Transverse colon (tissue), 4 donors: ENCODE measurements around the gene TMEM72. TPM values are rescaled to one million over a fixed set of nuclear protein-coding genes. Genes with fewer than 3 reads are reported as not detected.

Experiments
- DNase-seq: peaks from one replicate; pipeline ENCODE4 v3.0.0-alpha.2; 2019
- H3K27ac ChIP-seq, 4 donors: fragments of 200-600 bp; sonication (generic); 2 replicates each; pipeline ENCODE4 v1.5.1; 2016 to 2018; ENCODE audit warnings: inconsistent platforms in 4 of 4
- H3K27me3 ChIP-seq: fragments of 200-600 bp; sonication (generic); 2 replicates; pipeline ENCODE4 v1.5.1; 2017; ENCODE audit warnings: inconsistent platforms
- H3K36me3 ChIP-seq, 4 donors: fragments of 200-600 bp; sonication (generic); 2 replicates each; pipeline ENCODE4 v1.5.1; 2017 to 2019; ENCODE audit warnings: inconsistent platforms in 4 of 4
- H3K4me1 ChIP-seq, 4 donors: fragments of 200-600 bp; sonication (generic); 2 replicates each; pipeline ENCODE4 v1.5.1; 2017 to 2020; ENCODE audit warnings: inconsistent platforms in 4 of 4
- H3K4me3 ChIP-seq, 4 donors: fragments of 200-600 bp; sonication (generic); 1 replicate in 1 of 4; 2 replicates in 3 of 4; pipeline versions ENCODE4 v1.5.1 to v1.6.1; 2017 to 2019; ENCODE audit warnings: inconsistent platforms in 4 of 4
- H3K9me3 ChIP-seq, 2 donors: fragments of 200-600 bp; sonication (generic); 2 replicates each; pipeline ENCODE4 v1.5.1; 2017 to 2019; ENCODE audit warnings: inconsistent platforms in 2 of 2
- CTCF ChIP-seq, 5 experiments: fragments of 200-600 bp in 3 of 5; fragments of 450-650 bp in 2 of 5; sonication (generic) in 3 of 5; IDR thresholded peaks; 1 replicate in 2 of 5; 2 replicates in 3 of 5; pipeline ENCODE4 v1.5.1; 2016 to 2017; ENCODE audit warnings: antibody characterized with exemption in 5 of 5, inconsistent platforms in 3 of 5, mild to moderate bottlenecking in 2 of 5, moderate library complexity in 1 of 5
- EP300 ChIP-seq: sonication (generic); formaldehyde crosslinking; IDR thresholded peaks from one replicate; pipeline ENCODE4 v1.6.1; 2017; ENCODE audit warnings: antibody characterized with exemption, low read depth
- POLR2A ChIP-seq: fragments of 450-650 bp; IDR thresholded peaks from one replicate; pipeline ENCODE4 v1.6.1; 2016; ENCODE audit warnings: antibody characterized with exemption, mild to moderate bottlenecking, moderate library complexity
- POLR2AphosphoS5 ChIP-seq, 3 donors: sonication (generic); formaldehyde crosslinking; IDR thresholded peaks; one replicate each; pipeline ENCODE4 v1.6.1; 2016; ENCODE audit warnings: antibody characterized with exemption in 3 of 3
- WGBS, 2 donors: methylation state at CpG; one replicate each; pipeline ENCODE4 v1.1.5; 2018; ENCODE audit warnings: low coverage in 1 of 2; 5-methylcytosine and 5-hydroxymethylcytosine counted together
- in situ Hi-C, 4 donors: fragments of 200-750 bp; cut with MboI; loops; one replicate each; pipeline versions ENCODE4 v1.15.0 to v1.15.1; 2017; ENCODE audit warnings: low sequenced_read_pairs in 3 of 4, low pct_ligation_motif_present in 1 of 4, low pct_unique_long_range_greater_than_20kb in 1 of 4
- intact Hi-C: fragments of 100-400 bp; cut with DNase I; formaldehyde crosslinking; loops from one replicate; pipeline ENCODE4 v1.15.1; 2023; ENCODE audit warnings: low total_unique reads
- total RNA-seq, 4 donors: library from RNA; depleted of rRNA; stranded (reverse); fragments of >200 nt; gene quantifications; one replicate each; pipeline ENCODE4 v1.1.0, GENCODE V29; 2016

The TMEM72 gene
- total RNA-seq, 4 donors from 2014 or later = 9.5 to 49.4 (median 16.5) TPM

GRCh38 chr10:44939691-44940401, 28.7 kb downstream of the TMEM72 start:
- WGBS, 2 donors = 83 to 85% methylated on average over 4 to 7 of the region's 7 CpGs
- peaks cover 0 to 12% (median 4%) of the 10 kb centered on the region in 4 donors for H3K4me1 ChIP-seq
- intact Hi-C loops = no loop called here
- peaks cover 8 to 9% of the 10 kb centered on the region in 2 donors for H3K9me3 ChIP-seq
- no peak for TF ChIP-seq CTCF (IDR thresholded peaks at IDR 0.05)
- TF ChIP-seq POLR2A = no peak
- TF ChIP-seq POLR2AphosphoS5 (IDR thresholded peaks at IDR 0.05) = no peak
- no peak for TF ChIP-seq EP300
- no peaks in the 10 kb centered on the region for H3K36me3 ChIP-seq
- DNase-seq = no peak
- in situ Hi-C loops = no loop called here
- H3K27ac ChIP-seq = no peak overlapping the region
- no peaks in the 10 kb centered on the region for H3K27me3 ChIP-seq
- no peak overlapping the region for H3K4me3 ChIP-seq

GRCh38 chr10:44944354-44944753, 33.2 kb downstream of the TMEM72 start:
- no peak overlapping the region for H3K27ac ChIP-seq
- WGBS, 2 donors = 55 to 85% methylated on average over 1 of the region's 1 CpG
- peaks cover 8 to 11% of the 10 kb centered on the region in 2 donors for H3K9me3 ChIP-seq
- intact Hi-C loops = no loop called here
- no peaks in the 10 kb centered on the region for H3K36me3 ChIP-seq
- H3K27me3 ChIP-seq = no peaks in the 10 kb centered on the region
- no peak overlapping the region for H3K4me3 ChIP-seq
- DNase-seq = no peak
- TF ChIP-seq CTCF (IDR thresholded peaks at IDR 0.05) (no peak), EP300 (no peak), POLR2A (no peak), POLR2AphosphoS5 (IDR thresholded peaks at IDR 0.05) (no peak)
- H3K4me1 ChIP-seq = no peaks in the 10 kb centered on the region
- in situ Hi-C loops = no loop called here

GRCh38 chr10:44946205-44946604, 35.1 kb downstream of the TMEM72 start:
- Histone ChIP-seq H3K4me3 (no peak overlapping the region), H3K27ac (no peak overlapping the region), H3K36me3 (no peaks in the 10 kb centered on the region), H3K27me3 (no peaks in the 10 kb centered on the region), H3K9me3 (peaks cover 8 to 11% of the 10 kb centered on the region in 2 donors), H3K4me1 (peaks cover 0 to 4% (median 0%) of the 10 kb centered on the region in 4 donors)
- in situ Hi-C loops (no loop called here), intact Hi-C loops (no loop called here)
- no peak for TF ChIP-seq EP300
- TF ChIP-seq POLR2AphosphoS5 (IDR thresholded peaks at IDR 0.05) = no peak
- no peak for TF ChIP-seq POLR2A
- TF ChIP-seq CTCF (IDR thresholded peaks at IDR 0.05) = no peak
- DNase-seq = no peak
- WGBS, 2 donors = 55% methylated on average over 2 of the region's 2 CpGs; no CpG with 5 or more reads in 1 of the 2 donors

- no peaks in the 10 kb centered on the region for H3K36me3 ChIP-seq
- no peak for TF ChIP-seq POLR2AphosphoS5 (IDR thresholded peaks at IDR 0.05)
- TF ChIP-seq EP300 = no peak
- TF ChIP-seq CTCF (IDR thresholded peaks at IDR 0.05) = no peak
- in situ Hi-C loops = no loop called here
- H3K9me3 ChIP-seq = peaks cover 8 to 11% of the 10 kb centered on the region in 2 donors
- H3K4me3 ChIP-seq = no peak overlapping the region
- intact Hi-C loops = no loop called here
- H3K27ac ChIP-seq = no peak overlapping the region
- DNase-seq = no peak
- H3K27me3 ChIP-seq = no peaks in the 10 kb centered on the region
- peaks cover 0 to 4% (median 0%) of the 10 kb centered on the region in 4 donors for H3K4me1 ChIP-seq
- WGBS, 2 donors = 79 to 80% methylated on average over 6 of the region's 6 CpGs
Observed at GRCh38 chr10:44947371-44948152, 36.4 kb downstream of the TMEM72 start.
